Muscle layer of duodenum (tissue), 2 donors: ENCODE results near the gene NUP205.
"Not testable (repeated sequence)": the region's sequence is repeated elsewhere in the genome, so short reads cannot be mapped to it uniquely, and the experiment has no call there.

Experiments
- H3K27ac ChIP-seq: one replicate; pipeline ENCODE4 v1.7.0; 2013; ENCODE audit warnings: mild to moderate bottlenecking, low read length
- H3K27me3 ChIP-seq: one replicate; pipeline ENCODE4 v1.7.0; 2013; ENCODE audit warnings: low read depth, mild to moderate bottlenecking, control low read depth, low read length
- H3K36me3 ChIP-seq, 2 donors: one replicate each; pipeline ENCODE4 v1.7.0; 2013; ENCODE audit warnings: low read length in 2 of 2, control low read depth in 1 of 2, mild to moderate bottlenecking in 1 of 2; ENCODE audit not compliant: insufficient read depth in 2 of 2, control insufficient read depth in 1 of 2
- H3K4me1 ChIP-seq, 2 donors: one replicate each; pipeline ENCODE4 v1.7.0; 2013; ENCODE audit warnings: low read length in 2 of 2, mild to moderate bottlenecking in 2 of 2, control low read depth in 1 of 2, moderate library complexity in 1 of 2; ENCODE audit not compliant: insufficient read depth in 2 of 2, control insufficient read depth in 1 of 2
- H3K4me3 ChIP-seq, 2 donors: one replicate each; pipeline ENCODE4 v1.7.0; 2013; ENCODE audit warnings: low read length in 2 of 2, low read depth in 1 of 2, mild to moderate bottlenecking in 1 of 2
- H3K9me3 ChIP-seq, 2 donors: one replicate each; pipeline ENCODE4 v1.7.0; 2013; ENCODE audit warnings: low read length in 2 of 2, control low read depth in 1 of 2, mild to moderate bottlenecking in 1 of 2; ENCODE audit not compliant: control insufficient read depth in 1 of 2
- donor health status: healthy.

NUP205 gene

GRCh38 chr7:135668852-135669395, 111.2 kb downstream of the NUP205 start:
- not testable (repeated sequence) for H3K4me3 ChIP-seq, H3K27me3 ChIP-seq, H3K27ac ChIP-seq, H3K9me3 ChIP-seq
- H3K36me3 ChIP-seq = peaks cover 0 to 10% of the 10 kb centered on the region in 2 donors
- peaks cover 2 to 15% of the 10 kb centered on the region in 2 donors for H3K4me1 ChIP-seq

GRCh38 chr7:135669774-135670173, 112.1 kb downstream of the NUP205 start:
- Histone ChIP-seq H3K4me1 (peaks cover 0 to 7% of the 10 kb centered on the region in 2 donors), H3K4me3 (no peak overlapping the region), H3K36me3 (peaks cover 7 to 8% of the 10 kb centered on the region in 2 donors), H3K27me3 (no peaks in the 10 kb centered on the region), H3K9me3 (no peaks in the 10 kb centered on the region), H3K27ac (peak overlapping the region; percentile 54)

- no peaks in the 10 kb centered on the region for H3K9me3 ChIP-seq
- peak overlapping the region; percentile 54 for H3K27ac ChIP-seq
- H3K4me1 ChIP-seq = peaks cover 0 to 6% of the 10 kb centered on the region in 2 donors
- H3K27me3 ChIP-seq = no peaks in the 10 kb centered on the region
- no peak overlapping the region for H3K4me3 ChIP-seq
- H3K36me3 ChIP-seq = peaks cover 7 to 8% of the 10 kb centered on the region in 2 donors
Observed at GRCh38 chr7:135670179-135670578, 112.5 kb downstream of the NUP205 start.

- Histone ChIP-seq H3K4me1 (peaks cover 0 to 6% of the 10 kb centered on the region in 2 donors), H3K27ac (peak overlapping the region; percentile 6), H3K36me3 (peaks cover 11 to 16% of the 10 kb centered on the region in 2 donors), H3K27me3 (no peaks in the 10 kb centered on the region), H3K9me3 (no peaks in the 10 kb centered on the region), H3K4me3 (no peak overlapping the region)
Observed at GRCh38 chr7:135672560-135673359, 115.0 kb downstream of the NUP205 start.

GRCh38 chr7:135673360-135673706, 115.6 kb downstream of the NUP205 start:
- peak overlapping the region; percentile 6 for H3K27ac ChIP-seq
- H3K4me3 ChIP-seq = no peak overlapping the region
- no peaks in the 10 kb centered on the region for H3K27me3 ChIP-seq
- no peaks in the 10 kb centered on the region for H3K9me3 ChIP-seq
- peaks cover 0 to 6% of the 10 kb centered on the region in 2 donors for H3K4me1 ChIP-seq
- H3K36me3 ChIP-seq = peaks cover 11 to 16% of the 10 kb centered on the region in 2 donors

- Histone ChIP-seq H3K27ac (no peak overlapping the region), H3K4me3 (no peak overlapping the region)
Observed at GRCh38 chr7:135678612-135679575, 121.2 kb downstream of the NUP205 start.

GRCh38 chr7:135681762-135682161, 124.0 kb downstream of the NUP205 start:
- peaks cover 6 to 11% of the 10 kb centered on the region in 2 donors for H3K36me3 ChIP-seq
- H3K27ac ChIP-seq = no peak overlapping the region
- H3K4me1 ChIP-seq = no peaks in the 10 kb centered on the region
- H3K27me3 ChIP-seq = no peaks in the 10 kb centered on the region
- no peak overlapping the region for H3K4me3 ChIP-seq
- H3K9me3 ChIP-seq = no peaks in the 10 kb centered on the region

More at GRCh38 chr7:135678612-135679575, 121.2 kb downstream of the NUP205 start:
- no peaks in the 10 kb centered on the region for H3K9me3 ChIP-seq
- peaks cover 11 to 16% of the 10 kb centered on the region in 2 donors for H3K36me3 ChIP-seq
- no peaks in the 10 kb centered on the region for H3K27me3 ChIP-seq
- no peaks in the 10 kb centered on the region for H3K4me1 ChIP-seq

GRCh38 chr7:135682191-135682590, 124.5 kb downstream of the NUP205 start:
- no peak overlapping the region for H3K27ac ChIP-seq
- H3K4me3 ChIP-seq = no peak overlapping the region
- H3K27me3 ChIP-seq = no peaks in the 10 kb centered on the region
- no peaks in the 10 kb centered on the region for H3K4me1 ChIP-seq
- peaks cover 3 to 10% of the 10 kb centered on the region in 2 donors for H3K36me3 ChIP-seq
- no peaks in the 10 kb centered on the region for H3K9me3 ChIP-seq

GRCh38 chr7:135683609-135684008, 125.9 kb downstream of the NUP205 start:
- H3K27me3 ChIP-seq = no peaks in the 10 kb centered on the region
- H3K4me1 ChIP-seq = no peaks in the 10 kb centered on the region
- H3K27ac ChIP-seq = no peak overlapping the region
- peaks cover 3 to 10% of the 10 kb centered on the region in 2 donors for H3K36me3 ChIP-seq
- H3K4me3 ChIP-seq = no peak overlapping the region
- H3K9me3 ChIP-seq = no peaks in the 10 kb centered on the region

- Histone ChIP-seq H3K4me3 (no peak overlapping the region), H3K9me3 (no peaks in the 10 kb centered on the region), H3K4me1 (no peaks in the 10 kb centered on the region), H3K27ac (no peak overlapping the region), H3K36me3 (peaks cover 3 to 10% of the 10 kb centered on the region in 2 donors), H3K27me3 (no peaks in the 10 kb centered on the region)
Observed at GRCh38 chr7:135684136-135684535, 126.4 kb downstream of the NUP205 start.

- peaks cover 3 to 13% of the 10 kb centered on the region in 2 donors for H3K36me3 ChIP-seq
- no peak overlapping the region for H3K4me3 ChIP-seq
- H3K9me3 ChIP-seq = no peaks in the 10 kb centered on the region
- no peaks in the 10 kb centered on the region for H3K27me3 ChIP-seq
- H3K27ac ChIP-seq = no peak overlapping the region
- no peaks in the 10 kb centered on the region for H3K4me1 ChIP-seq
Observed at GRCh38 chr7:135684699-135685098, 127.0 kb downstream of the NUP205 start.
